Fibroblast of lung (primary cell): Measurements from ENCODE around the gene CST7. TPM values are rescaled to one million over a fixed set of nuclear protein-coding genes. Genes with fewer than 3 reads are reported as not detected.

Experiments
- DNase-seq, 2 donors: peaks; one replicate each; pipeline versions ENCODE4 v3.0.0 to v3.0.0-alpha.2; 2010; ENCODE audit warnings: low read depth in 2 of 2
- H2AFZ ChIP-seq: 2 replicates; pipeline ENCODE4 v1.5.1; 2012; ENCODE audit warnings: low read length, control low read depth, inconsistent platforms
- H3K27ac ChIP-seq: 2 replicates; pipeline ENCODE4 v1.5.1; 2011; ENCODE audit warnings: low read length, control low read depth; ENCODE audit not compliant: insufficient read depth
- H3K27me3 ChIP-seq: 2 replicates; pipeline ENCODE4 v1.5.1; 2011; ENCODE audit warnings: mild to moderate bottlenecking, low read length; ENCODE audit not compliant: control insufficient read depth, insufficient read depth
- H3K36me3 ChIP-seq: 2 replicates; pipeline ENCODE4 v1.5.1; 2011; ENCODE audit warnings: low read length; ENCODE audit not compliant: control insufficient read depth, insufficient read depth
- H3K4me1 ChIP-seq: 2 replicates; pipeline ENCODE4 v1.5.1; 2011; ENCODE audit warnings: low read length; ENCODE audit not compliant: control insufficient read depth, insufficient read depth; ENCODE audit errors: extremely low read depth
- H3K4me2 ChIP-seq: 2 replicates; pipeline ENCODE4 v1.5.1; 2011; ENCODE audit warnings: low read length, control low read depth; ENCODE audit not compliant: insufficient read depth; ENCODE audit errors: extremely low read depth
- H3K4me3 ChIP-seq, 4 experiments: fragments of 200-600 bp in 1 of 4; sonication (generic) in 1 of 4; replicated peaks in 1 of 4; 2 replicates each; pipeline ENCODE4 v1.5.1; 2011 to 2016; ENCODE audit warnings: low read length in 4 of 4, low read depth in 3 of 4, mild to moderate bottlenecking in 3 of 4, control low read depth in 2 of 4, inconsistent platforms in 1 of 4, mixed read lengths in 1 of 4; ENCODE audit not compliant: insufficient read depth in 1 of 4; ENCODE audit errors: control extremely low read depth in 1 of 4
- H3K79me2 ChIP-seq: 2 replicates; pipeline ENCODE4 v1.5.1; 2012; ENCODE audit warnings: mild to moderate bottlenecking, low read length, inconsistent platforms; ENCODE audit not compliant: control insufficient read depth, insufficient read depth
- H3K9ac ChIP-seq: 2 replicates; pipeline ENCODE4 v1.5.1; 2011; ENCODE audit warnings: mild to moderate bottlenecking, low read length, control low read depth; ENCODE audit not compliant: insufficient read depth
- H3K9me3 ChIP-seq: 2 replicates; pipeline ENCODE4 v1.5.1; 2012; ENCODE audit warnings: low read depth, low read length; ENCODE audit not compliant: control insufficient read depth, insufficient read depth
- H4K20me1 ChIP-seq: 2 replicates; pipeline ENCODE4 v1.5.1; 2011; ENCODE audit warnings: low read length; ENCODE audit not compliant: control insufficient read depth, insufficient read depth; ENCODE audit errors: extremely low read depth
- CTCF ChIP-seq, 2 donors: IDR thresholded peaks in 1 of 2; conservative IDR thresholded peaks in 1 of 2; 1 replicate in 1 of 2; 2 replicates in 1 of 2; pipeline ENCODE4 v1.5.1; 2011 to 2012; ENCODE audit warnings: low read length in 2 of 2, control low read depth in 1 of 2, inconsistent platforms in 1 of 2, low read depth in 1 of 2, mild to moderate bottlenecking in 1 of 2
- EZH2 ChIP-seq: IDR thresholded peaks from 2 replicates; pipeline ENCODE4 v1.5.1; 2012; ENCODE audit warnings: low read length, control low read depth, mild to moderate bottlenecking; ENCODE audit errors: missing control alignments
- polyA plus RNA-seq, 2 donors: library from polyadenylated mRNA; depleted of rRNA in 1 of 2; stranded (reverse) in 1 of 2; unstranded in 1 of 2; fragments of >200 nt; gene quantifications; 2 replicates each; pipeline ENCODE4 v1.2.1, GENCODE V29; 2011 to 2012; ENCODE audit warnings: missing spikeins in 1 of 2
- total RNA-seq: library from RNA; depleted of rRNA; stranded (reverse); fragments of >200 nt; gene quantifications from 2 replicates; pipeline ENCODE4 v1.2.1, GENCODE V29; 2014

CST7 gene
- total and polyA plus RNA-seq, 2 donors (not counting 1 experiment from before 2014, with no cell fraction given) = not detected

GRCh38 chr20:24986436-24987015, 37.5 kb downstream of the CST7 start:
- Histone ChIP-seq H3K4me3 (no peak overlapping the region), H2AFZ (no peak overlapping the region), H3K4me1 (no peaks in the 10 kb centered on the region), H4K20me1 (no peaks in the 10 kb centered on the region), H3K9me3 (no peaks in the 10 kb centered on the region), H3K27ac (no peak overlapping the region), H3K79me2 (peaks cover 19% of the 10 kb centered on the region), H3K4me2 (no peak overlapping the region), H3K36me3 (no peaks in the 10 kb centered on the region), H3K9ac (no peak overlapping the region), H3K27me3 (no peaks in the 10 kb centered on the region)
- TF ChIP-seq CTCF (conservative IDR thresholded peaks at IDR 0.05 in 1 of 2, IDR thresholded peaks at IDR 0.05 in 1 of 2; ENCODE audit: low read depth in 1 of 2, low read length in 2 of 2) (no peak), EZH2 (no peak)
- no peak for DNase-seq

- no peak for TF ChIP-seq CTCF (conservative IDR thresholded peaks at IDR 0.05 in 1 of 2, IDR thresholded peaks at IDR 0.05 in 1 of 2; ENCODE audit: low read depth in 1 of 2, low read length in 2 of 2)
- TF ChIP-seq EZH2 = no peak
- H3K4me3 ChIP-seq = no peak overlapping the region
- H3K9me3 ChIP-seq = no peaks in the 10 kb centered on the region
- H2AFZ ChIP-seq = no peak overlapping the region
- no peak overlapping the region for H3K4me2 ChIP-seq
- no peaks in the 10 kb centered on the region for H4K20me1 ChIP-seq
- H3K36me3 ChIP-seq = no peaks in the 10 kb centered on the region
- no peak overlapping the region for H3K9ac ChIP-seq
- H3K4me1 ChIP-seq = no peaks in the 10 kb centered on the region
- DNase-seq = no peak
- peaks cover 22% of the 10 kb centered on the region for H3K79me2 ChIP-seq
- H3K27me3 ChIP-seq = no peaks in the 10 kb centered on the region
- H3K27ac ChIP-seq = no peak overlapping the region
Measured at GRCh38 chr20:24987244-24987643, 38.2 kb downstream of the CST7 start.

- Histone ChIP-seq H3K9me3 (no peaks in the 10 kb centered on the region), H2AFZ (no peak overlapping the region), H3K27ac (no peak overlapping the region), H3K9ac (no peak overlapping the region), H3K4me1 (no peaks in the 10 kb centered on the region), H3K4me2 (no peak overlapping the region), H3K79me2 (peaks cover 22% of the 10 kb centered on the region), H4K20me1 (no peaks in the 10 kb centered on the region), H3K4me3 (no peak overlapping the region), H3K36me3 (no peaks in the 10 kb centered on the region), H3K27me3 (no peaks in the 10 kb centered on the region)
- DNase-seq = no peak
- no peak for TF ChIP-seq CTCF (conservative IDR thresholded peaks at IDR 0.05 in 1 of 2, IDR thresholded peaks at IDR 0.05 in 1 of 2; ENCODE audit: low read depth in 1 of 2, low read length in 2 of 2)
Measured at GRCh38 chr20:24987873-24988835, 39.1 kb downstream of the CST7 start.
